GM21529 (cell line): ENCODE measurements around the gene RFXANK.
"Not testable (repeated sequence)": the region's sequence is repeated elsewhere in the genome, so short reads cannot be mapped to it uniquely, and the experiment has no call there.

Experiments used
- ATAC-seq: cut with Tn5 transposase; IDR thresholded peaks from one replicate; pipeline ENCODE4 v1.9.1; 2021; ENCODE audit not compliant: unreplicated experiment

RFXANK gene

DNA sequence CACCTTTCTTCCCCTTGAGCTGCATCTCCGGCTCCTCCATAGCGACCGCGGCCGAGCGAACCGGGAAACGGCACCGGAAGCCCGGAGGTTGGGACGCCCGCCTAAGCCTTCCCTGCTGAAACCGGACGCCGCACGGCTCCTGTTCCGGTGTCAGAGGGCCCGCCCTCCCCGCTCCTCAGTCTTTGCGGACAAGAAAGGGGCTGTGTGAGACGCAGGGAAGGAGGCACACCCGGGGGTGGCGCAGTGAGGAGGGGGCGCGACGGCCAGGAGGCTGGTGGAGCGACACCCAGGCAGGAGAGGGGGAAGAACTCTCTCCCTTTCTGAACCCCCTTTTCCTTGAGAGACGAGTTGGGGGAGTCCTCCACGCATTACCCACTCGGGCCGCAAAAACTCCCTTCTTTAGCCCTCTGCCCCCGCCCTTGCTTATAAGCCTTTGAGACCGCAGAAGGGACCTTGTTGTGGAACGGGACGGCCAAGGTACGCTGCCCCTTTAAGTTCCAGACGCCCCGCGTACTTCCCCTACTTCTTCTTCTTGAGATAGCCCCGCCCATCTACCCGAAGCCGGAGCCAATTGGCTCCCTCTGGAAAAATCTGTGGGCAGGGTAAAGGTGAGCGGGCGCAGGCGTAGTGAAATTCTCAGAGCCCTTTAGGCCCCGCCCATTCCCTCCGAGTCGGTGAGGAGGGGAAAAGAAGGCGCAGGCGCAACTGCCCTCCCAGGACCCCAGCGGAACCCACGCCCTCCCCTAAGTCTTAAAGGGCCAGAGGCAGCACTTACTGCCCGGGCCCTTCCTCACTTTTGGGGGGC lies at the start of gene RFXANK, which contains the start of gene BORCS8:
TSS of gene RFXANK (plus strand) at position 181 of the 805 bp plus-strand sequence. CDS start 1,689 bp downstream, outside the sequence.
TSS of gene BORCS8 (minus strand) at position 75 of the 805 bp plus-strand sequence. CDS start at position 40, 35 bp downstream.
- peak; percentile 83 for ATAC-seq

GRCh38 chr19:19142347-19142746 lies 49.7 kb upstream of the RFXANK start:
- no peak for ATAC-seq

DNA sequence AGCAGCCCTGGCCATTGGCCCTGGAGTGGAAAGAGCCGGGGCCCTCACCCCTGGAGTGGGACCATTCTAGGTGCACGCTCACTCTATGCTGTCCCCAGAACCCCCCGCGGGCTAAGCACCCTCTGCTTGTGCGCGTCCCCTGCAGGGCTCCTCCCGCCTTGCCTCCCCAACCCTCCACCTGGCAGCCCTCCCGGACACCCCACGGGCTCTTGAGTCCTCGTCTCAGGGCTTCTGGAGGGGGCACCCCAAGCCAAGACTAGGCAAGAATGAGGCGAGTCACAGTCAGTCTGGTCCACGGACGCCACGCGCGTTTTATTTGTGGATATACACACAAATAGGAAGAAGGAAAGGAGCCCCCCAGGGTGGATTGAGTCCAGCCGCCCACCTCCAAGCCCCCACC lies 46.8 kb upstream of the RFXANK start:
- ATAC-seq = no peak

- ATAC-seq = peak; percentile 57
Measured at GRCh38 chr19:19145684-19146608, 46.1 kb upstream of the RFXANK start.

GRCh38 chr19:19146865-19147264 lies 45.2 kb upstream of the RFXANK start:
- no peak for ATAC-seq

GRCh38 chr19:19147344-19147743 lies 44.7 kb upstream of the RFXANK start:
- no peak for ATAC-seq

- ATAC-seq = not testable (repeated sequence)
Measured at GRCh38 chr19:19148504-19148903, 43.6 kb upstream of the RFXANK start.

- ATAC-seq = no peak
Measured at GRCh38 chr19:19149435-19149834, 42.6 kb upstream of the RFXANK start.

- ATAC-seq = no peak
Measured at GRCh38 chr19:19151418-19151817, 40.6 kb upstream of the RFXANK start.

GRCh38 chr19:19152668-19153384 lies 39.2 kb upstream of the RFXANK start:
- no peak for ATAC-seq

DNA sequence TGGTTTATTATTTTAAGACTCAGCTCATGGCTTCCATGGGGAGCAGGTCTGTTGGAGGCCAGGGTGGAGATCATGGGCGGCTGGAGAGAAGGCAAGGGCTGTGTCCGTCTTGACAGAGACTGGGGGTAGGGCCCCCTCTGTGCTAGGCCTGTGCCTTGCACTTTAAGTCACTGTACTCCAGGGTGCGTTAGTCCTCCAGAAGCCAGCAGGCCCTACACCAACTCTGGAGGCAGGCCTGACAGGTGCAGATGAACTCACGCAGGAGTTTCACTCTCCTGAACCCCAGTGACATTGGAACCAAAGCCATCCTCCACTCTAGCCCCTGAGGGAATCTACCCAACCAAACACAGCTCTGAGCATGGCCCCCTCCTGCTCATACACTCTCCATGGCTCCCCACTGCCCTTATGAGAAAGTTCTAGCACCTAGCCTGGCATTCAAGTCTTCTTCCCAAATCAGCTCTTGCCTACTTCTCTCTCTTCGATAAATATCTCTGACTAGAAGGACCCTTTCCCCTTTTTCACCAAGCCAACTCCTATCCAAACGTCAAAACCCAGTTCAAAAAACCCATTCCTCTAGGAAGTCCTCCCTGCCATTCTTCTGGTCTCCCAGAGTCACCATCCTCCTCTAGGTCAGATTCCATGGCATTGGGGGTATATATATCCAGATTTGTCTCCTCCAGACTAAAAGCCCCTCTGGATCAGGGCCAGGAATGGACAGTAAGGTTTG lies 37.1 kb upstream of the RFXANK start:
- ATAC-seq = no peak

DNA sequence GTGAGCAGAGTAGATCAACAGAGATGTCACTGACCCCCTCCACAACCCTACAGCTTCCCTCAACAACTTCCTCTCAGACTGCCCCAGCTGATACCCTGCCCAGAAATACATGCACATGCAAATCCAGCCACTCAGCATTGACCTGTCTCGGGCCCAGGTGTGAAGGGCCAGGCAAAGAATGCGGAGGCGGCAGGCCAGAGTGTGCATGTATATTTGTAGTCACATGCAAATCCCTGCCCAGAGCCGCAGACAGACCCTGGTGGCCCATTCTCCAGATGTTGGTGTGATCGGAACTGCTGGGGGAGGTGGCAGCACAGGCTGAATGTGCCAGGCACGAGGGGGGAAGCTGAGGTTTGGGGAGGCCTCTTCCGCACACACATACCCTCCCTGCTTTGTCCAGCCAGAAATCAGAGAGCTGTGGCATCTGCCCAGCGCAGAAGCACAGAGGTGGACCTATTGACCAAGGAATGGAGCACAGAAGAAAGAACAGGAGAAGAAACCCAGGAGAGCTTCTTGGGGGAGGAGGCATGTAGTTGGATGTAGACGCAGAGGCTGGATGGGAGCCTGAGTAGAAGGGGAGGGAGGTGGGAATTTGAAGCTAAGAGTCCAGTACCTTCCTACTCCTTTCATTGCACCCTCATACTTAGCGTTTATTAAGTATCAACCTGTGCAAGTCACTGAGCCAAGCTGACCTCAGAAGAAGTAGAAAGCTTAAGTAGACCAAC lies 36.4 kb upstream of the RFXANK start:
- peak; percentile 82 for ATAC-seq

DNA sequence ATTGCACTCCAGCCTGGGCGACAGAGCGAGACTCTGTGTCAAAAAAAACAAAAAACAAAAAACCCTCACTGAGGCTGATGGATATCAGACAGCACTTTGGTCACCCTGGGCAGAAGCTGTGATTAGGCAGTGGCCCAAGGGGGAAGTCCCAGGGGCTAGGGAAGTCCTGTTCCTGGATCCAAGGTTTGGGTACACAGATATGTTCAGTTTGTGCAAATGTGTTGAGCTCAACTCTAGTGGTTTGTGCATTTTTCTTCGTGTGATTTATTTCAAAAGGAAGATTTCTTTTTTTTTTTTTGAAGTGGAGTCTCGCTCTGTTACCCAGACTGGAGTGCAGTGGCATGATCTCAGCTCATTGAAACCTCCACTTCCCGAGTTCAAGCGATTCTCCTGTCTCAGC lies 34.2 kb upstream of the RFXANK start:
- ATAC-seq = no peak

- no peak for ATAC-seq
Measured at GRCh38 chr19:19159534-19159933, 32.5 kb upstream of the RFXANK start.

DNA sequence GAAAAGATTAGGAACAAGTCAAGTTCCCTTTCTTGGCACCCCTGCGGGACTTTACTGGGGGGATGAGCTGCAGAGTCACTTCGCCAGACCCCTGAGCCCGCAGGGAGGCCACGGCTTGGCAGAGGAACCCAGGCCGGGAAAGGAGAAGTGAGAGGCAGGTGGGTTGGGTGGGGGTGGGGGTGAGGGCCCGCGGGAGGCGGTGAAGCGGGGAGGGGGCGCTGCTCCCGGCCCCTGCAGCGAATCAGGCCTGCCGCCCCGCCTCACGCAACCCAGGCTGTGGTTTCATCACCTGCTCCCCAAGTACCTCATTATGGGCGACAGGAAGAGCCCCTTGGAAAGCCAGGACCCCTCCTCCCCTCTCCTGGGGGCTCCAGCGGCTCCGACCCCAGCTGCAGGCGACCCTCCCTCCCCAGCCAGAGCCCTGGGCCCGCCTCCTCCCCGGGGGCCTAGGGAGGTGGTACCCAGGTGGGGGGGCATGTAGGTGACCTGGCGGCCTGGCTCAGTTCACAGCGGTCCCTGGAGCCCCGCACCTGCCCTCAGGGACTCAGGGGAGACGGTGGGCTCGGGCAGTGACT lies 31.5 kb upstream of the RFXANK start:
- ATAC-seq = no peak

GRCh38 chr19:19162495-19162894 lies 29.6 kb upstream of the RFXANK start:
- ATAC-seq = no peak

GRCh38 chr19:19165396-19165795 lies 26.7 kb upstream of the RFXANK start:
- ATAC-seq = no peak

- ATAC-seq = no peak
Measured at GRCh38 chr19:19167612-19168011, 24.4 kb upstream of the RFXANK start.
